A673 (cell line): ENCODE results near the gene CHD9.

Source experiments
- EZH2 ChIP-seq: fragments of 200-600 bp; sonication (generic); IDR thresholded peaks from 2 replicates; pipeline ENCODE4 v1.6.1; 2017; ENCODE audit warnings: borderline replicate concordance, low read depth, mild to moderate bottlenecking, mixed read lengths, antibody characterized with exemption, low read length; ENCODE audit not compliant: poor library complexity, severe bottlenecking
- TF ChIP-seq, protein P1 (sequence below): fragments of 300-800, 200-600 bp; sonication (generic); conservative IDR thresholded peaks from 2 replicates; pipeline ENCODE4 v1.5.1; 2017; ENCODE audit warnings: low read depth, mild to moderate bottlenecking, antibody characterized with exemption, low read length, moderate library complexity, mixed read lengths

DNA sequence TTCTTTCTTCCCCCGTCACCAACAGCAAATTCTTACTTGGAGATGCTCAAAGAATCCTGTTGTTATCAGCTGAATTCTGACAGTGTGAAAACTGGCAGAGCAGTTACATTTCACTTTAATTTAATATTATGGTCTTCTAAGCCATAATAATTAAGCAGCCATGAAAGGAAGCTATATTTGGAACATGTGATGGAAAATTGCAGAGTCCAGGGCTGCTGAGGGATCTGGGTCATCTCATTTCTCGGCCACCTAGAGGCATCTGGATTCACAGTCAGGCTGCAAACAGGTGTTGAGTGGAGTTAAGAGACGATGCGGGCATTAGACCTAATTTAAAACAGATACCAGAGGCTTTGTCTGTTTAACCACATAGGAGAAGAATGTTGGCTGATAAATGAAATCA is 40.5 kb upstream of the CHD9 start:
- TF ChIP-seq, protein P1, sequence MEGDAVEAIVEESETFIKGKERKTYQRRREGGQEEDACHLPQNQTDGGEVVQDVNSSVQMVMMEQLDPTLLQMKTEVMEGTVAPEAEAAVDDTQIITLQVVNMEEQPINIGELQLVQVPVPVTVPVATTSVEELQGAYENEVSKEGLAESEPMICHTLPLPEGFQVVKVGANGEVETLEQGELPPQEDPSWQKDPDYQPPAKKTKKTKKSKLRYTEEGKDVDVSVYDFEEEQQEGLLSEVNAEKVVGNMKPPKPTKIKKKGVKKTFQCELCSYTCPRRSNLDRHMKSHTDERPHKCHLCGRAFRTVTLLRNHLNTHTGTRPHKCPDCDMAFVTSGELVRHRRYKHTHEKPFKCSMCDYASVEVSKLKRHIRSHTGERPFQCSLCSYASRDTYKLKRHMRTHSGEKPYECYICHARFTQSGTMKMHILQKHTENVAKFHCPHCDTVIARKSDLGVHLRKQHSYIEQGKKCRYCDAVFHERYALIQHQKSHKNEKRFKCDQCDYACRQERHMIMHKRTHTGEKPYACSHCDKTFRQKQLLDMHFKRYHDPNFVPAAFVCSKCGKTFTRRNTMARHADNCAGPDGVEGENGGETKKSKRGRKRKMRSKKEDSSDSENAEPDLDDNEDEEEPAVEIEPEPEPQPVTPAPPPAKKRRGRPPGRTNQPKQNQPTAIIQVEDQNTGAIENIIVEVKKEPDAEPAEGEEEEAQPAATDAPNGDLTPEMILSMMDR: no peak
- TF ChIP-seq EZH2: no peak
